NCI-H524 (cell line): ENCODE data around the gene SEPHS1.
"Not testable (repeated sequence)": the region's sequence is repeated elsewhere in the genome, so short reads cannot be mapped to it uniquely, and the experiment has no call there.

Experiments
- DNase-seq, 2 experiments: peaks; one replicate each; lab custom pipeline; 2025; lab: John Stamatoyannopoulos, UW

Gene SEPHS1

GRCh38 chr10:13360587-13360986, 12.5 kb upstream of the SEPHS1 start:
- no peak for DNase-seq

GRCh38 chr10:13356392-13356791, 8.3 kb upstream of the SEPHS1 start:
- no peak for DNase-seq

- no peak for DNase-seq
Measured at GRCh38 chr10:13354783-13355182, 6.7 kb upstream of the SEPHS1 start.

GRCh38 chr10:13352519-13352918, 4.4 kb upstream of the SEPHS1 start:
- DNase-seq = no peak

DNA sequence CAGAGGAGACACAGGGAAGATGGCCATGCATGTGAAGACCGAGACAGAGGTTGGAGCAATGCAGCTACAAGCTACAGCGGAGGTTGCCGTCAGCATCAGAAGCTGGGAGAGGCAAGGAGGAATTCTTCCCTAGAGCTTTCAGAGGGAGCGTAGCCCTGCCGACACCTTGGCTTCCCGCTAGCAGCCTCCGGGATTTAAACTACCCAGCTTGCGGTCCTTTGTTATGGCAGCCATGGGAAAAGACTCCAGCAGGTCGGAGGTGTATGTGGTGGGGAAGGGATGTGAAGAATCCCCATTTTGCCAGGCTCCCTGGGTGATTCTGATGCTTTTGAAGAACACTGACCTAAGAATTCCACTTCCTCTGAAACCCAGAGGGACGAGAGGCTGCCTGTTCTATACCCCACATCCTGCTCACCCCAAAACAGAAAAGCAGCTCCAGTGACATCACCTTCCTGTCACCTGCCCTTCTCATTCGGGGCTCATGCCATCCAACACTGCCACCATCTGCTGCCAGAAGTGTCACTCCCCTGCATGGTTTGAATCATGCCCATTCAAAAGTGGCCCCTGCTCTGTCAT, 3.3 kb upstream of the SEPHS1 start:
- no peak for DNase-seq

- DNase-seq = peak in 1 of 2 experiments; percentile 0
Measured at GRCh38 chr10:13349463-13350274, 1.6 kb upstream of the SEPHS1 start.

GRCh38 chr10:13347500-13348156, 465 bp downstream of the SEPHS1 start:
- peak in 1 of 2 experiments; percentile 50 for DNase-seq

DNA sequence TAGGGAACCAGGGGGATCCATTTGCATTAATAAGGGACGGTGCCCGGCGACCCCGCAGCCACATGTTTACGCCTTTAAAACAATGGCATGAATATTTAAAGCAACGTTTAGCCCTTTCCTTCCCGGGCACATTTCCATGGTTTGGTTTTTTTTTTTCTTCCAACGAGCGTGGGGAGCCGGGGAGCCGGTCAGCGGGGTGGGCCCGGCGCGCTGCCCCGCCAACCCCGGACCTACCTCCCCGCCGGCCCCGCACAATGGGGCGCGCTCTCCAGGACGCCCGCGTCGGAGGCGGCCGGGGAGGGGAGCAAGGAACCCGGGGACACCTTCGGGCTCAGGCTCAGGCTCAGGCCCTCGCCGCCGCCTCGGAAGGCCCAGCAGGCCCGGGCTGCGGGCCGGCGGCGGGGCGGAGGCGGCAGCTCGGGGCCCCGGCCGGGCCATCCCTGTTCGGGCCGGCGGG, 1.0 kb downstream of the SEPHS1 start:
- DNase-seq = no peak

DNA sequence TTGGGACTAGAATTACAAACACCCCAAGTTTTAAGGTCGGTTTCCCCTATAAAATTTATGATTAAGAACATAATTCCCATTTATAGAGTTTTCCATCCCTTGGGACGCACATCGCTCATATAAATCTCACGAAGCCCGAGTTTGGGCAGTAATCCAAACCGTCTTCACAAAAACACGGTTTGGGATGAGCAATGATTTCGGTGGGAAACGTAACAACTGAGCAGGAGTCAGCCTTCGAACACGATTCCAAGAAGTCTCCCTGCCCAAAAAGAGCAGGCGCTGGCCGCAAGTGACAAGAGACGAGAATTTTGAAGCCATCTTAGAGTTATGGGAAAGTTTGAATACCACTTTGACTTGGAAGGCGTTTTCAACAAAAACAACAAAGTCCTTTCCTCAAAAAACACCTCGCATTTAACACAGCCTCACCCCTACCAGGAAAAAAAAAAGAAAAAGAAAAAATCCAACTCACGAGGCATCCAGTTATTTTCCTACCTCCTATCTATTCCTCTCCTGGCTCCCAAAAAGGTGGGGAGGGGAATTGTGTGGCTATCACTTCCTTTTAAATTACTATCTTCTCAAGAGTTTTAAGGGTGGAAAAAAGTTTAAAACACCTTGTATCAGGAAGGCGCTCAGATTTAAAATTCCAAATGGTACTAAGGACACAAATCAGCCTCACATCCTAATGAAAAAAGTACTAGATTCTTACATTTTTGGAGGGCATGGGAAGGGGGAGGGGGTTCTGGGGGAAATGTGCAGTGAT, 1.6 kb downstream of the SEPHS1 start:
- no peak for DNase-seq

DNA sequence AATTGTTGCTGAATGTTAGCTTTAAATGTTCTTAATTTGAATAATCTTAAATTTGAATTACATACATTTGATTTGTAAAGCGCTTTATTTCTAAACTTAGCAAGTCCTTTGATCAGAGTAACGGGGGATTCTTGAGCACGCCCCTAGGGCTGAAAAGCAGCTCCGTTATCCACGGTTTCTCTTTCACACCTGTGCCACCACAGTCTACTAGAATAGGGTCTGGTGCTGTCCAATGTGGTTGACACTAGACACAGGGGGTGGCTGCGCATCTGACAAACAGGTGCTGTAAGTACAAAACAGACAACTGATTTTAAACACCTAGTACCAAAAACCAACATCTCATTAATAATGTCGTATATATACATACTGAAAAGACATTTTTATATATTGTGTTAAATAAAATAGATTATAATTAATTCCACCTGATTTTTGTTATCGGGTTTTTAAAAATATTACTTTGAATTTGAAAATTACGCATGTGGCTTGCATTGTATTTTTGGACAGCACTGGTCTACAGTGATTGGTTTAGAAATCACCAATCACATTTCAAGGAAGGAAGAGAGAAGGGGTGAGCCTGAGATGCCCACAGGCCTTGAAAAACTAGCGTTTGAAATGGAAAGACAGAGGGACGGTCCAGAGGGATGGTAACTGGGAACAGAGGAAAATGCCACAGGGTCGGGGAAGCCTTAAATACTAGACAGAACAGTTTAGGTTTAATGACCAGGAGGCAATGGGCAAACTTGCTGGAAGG, 7.3 kb downstream of the SEPHS1 start:
- no peak for DNase-seq

GRCh38 chr10:13340068-13340467, 8.0 kb downstream of the SEPHS1 start:
- DNase-seq = no peak

- DNase-seq = no peak
Measured at GRCh38 chr10:13338390-13339110, 9.5 kb downstream of the SEPHS1 start.

GRCh38 chr10:13337827-13338196, 10.3 kb downstream of the SEPHS1 start:
- DNase-seq = no peak

GRCh38 chr10:13337128-13337826, 10.8 kb downstream of the SEPHS1 start:
- DNase-seq = peak in 1 of 2 experiments; percentile 13

GRCh38 chr10:13335881-13336280, 12.2 kb downstream of the SEPHS1 start:
- DNase-seq = peak in 1 of 2 experiments; percentile 50

GRCh38 chr10:13334556-13334955, 13.5 kb downstream of the SEPHS1 start:
- no peak for DNase-seq

- no peak for DNase-seq
Measured at GRCh38 chr10:13331646-13332045, 16.4 kb downstream of the SEPHS1 start.

DNA sequence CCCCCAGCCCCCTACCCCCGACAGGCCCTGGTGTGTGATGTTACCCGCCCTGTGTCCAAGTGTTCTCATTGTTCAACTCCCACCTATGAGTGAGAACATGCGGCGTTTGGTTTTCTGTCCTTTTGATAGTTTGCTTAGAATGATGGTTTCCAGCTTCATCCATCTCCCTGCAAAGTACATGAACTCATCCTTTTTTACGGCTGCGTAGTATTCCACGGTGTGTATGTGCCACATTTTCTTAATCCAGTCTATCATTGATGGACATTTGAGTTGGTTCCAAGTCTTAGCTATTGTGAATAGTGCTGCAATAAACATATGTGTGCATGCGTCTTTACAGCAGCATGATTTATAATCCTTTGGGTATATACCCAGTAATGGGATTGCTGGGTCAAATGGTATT, 17.1 kb downstream of the SEPHS1 start:
- DNase-seq = not testable (repeated sequence)

- no peak for DNase-seq
Measured at GRCh38 chr10:13329565-13329964, 18.5 kb downstream of the SEPHS1 start.

DNA sequence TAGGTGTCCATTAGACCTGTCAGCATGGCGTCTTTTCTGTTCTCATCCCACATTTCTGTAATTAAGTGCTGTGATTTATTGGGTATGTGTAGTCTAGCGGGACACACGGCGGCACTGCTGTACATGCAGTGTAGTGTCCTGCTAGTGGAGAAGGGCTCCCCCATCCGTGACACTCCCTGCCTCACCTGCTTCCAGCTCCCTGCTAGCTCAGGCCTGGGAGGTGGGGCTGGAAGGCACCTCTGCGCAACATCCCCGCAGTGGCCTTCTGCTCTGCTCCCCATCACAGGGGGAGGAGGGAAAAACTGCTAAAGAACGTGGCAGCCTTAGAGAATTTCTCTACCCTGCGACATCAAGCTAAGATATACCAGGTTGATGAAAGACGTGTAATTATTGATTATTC, 19.5 kb downstream of the SEPHS1 start:
- no peak for DNase-seq
